Measurements from ENCODE around the gene CNR1.
"Not testable (repeated sequence)": the region's sequence is repeated elsewhere in the genome, so short reads cannot be mapped to it uniquely, and the experiment has no call there.

Gene CNR1

GRCh38 chr6:88165844-88166492 is at the start of gene CNR1:
Gene CNR1 (minus strand): TSS chr6:88166347. CDS start chr6:88145274, 21,073 bp downstream.
- Histone ChIP-seq H3K4me1 (ENCODE audit: control insufficient read depth, insufficient read depth, low read length) (peaks cover 10% of the 10 kb centered on the region), H3K9me3 (ENCODE audit: control insufficient read depth, low read length) (no peaks in the 10 kb centered on the region), H3K9ac (ENCODE audit: low read length) (no peak within 1 kb of the TSS), H3K27me3 (ENCODE audit: control insufficient read depth, insufficient read depth, low read length) (peaks cover 44% of the 10 kb centered on the region), H3K4me3 (ENCODE audit: low read length) (no peak within 1 kb of the TSS), H3K36me3 (ENCODE audit: control insufficient read depth, insufficient read depth, low read length) (no peaks in the 10 kb centered on the region)

GRCh38 chr6:88211446-88211845 is 45.3 kb upstream of the CNR1 start:
- no peaks in the 10 kb centered on the region for H3K9me3 ChIP-seq (ENCODE audit: control insufficient read depth, low read length)
- H3K36me3 ChIP-seq (ENCODE audit: control insufficient read depth, insufficient read depth, low read length): no peaks in the 10 kb centered on the region
- no peak overlapping the region for H3K9ac ChIP-seq (ENCODE audit: low read length)
- no peaks in the 10 kb centered on the region for H3K4me1 ChIP-seq (ENCODE audit: control insufficient read depth, insufficient read depth, low read length)
- H3K27me3 ChIP-seq (ENCODE audit: control insufficient read depth, insufficient read depth, low read length): no peaks in the 10 kb centered on the region
- H3K4me3 ChIP-seq (ENCODE audit: low read length): no peak overlapping the region

- no peaks in the 10 kb centered on the region for H3K36me3 ChIP-seq (ENCODE audit: control insufficient read depth, insufficient read depth, low read length)
- H3K4me1 ChIP-seq (ENCODE audit: control insufficient read depth, insufficient read depth, low read length): no peaks in the 10 kb centered on the region
- no peak overlapping the region for H3K9ac ChIP-seq (ENCODE audit: low read length)
- no peak overlapping the region for H3K4me3 ChIP-seq (ENCODE audit: low read length)
- H3K9me3 ChIP-seq (ENCODE audit: control insufficient read depth, low read length): no peaks in the 10 kb centered on the region
- no peaks in the 10 kb centered on the region for H3K27me3 ChIP-seq (ENCODE audit: control insufficient read depth, insufficient read depth, low read length)
These were observed 43.2 kb upstream of the CNR1 start for GRCh38 chr6:88209301-88209700.

GRCh38 chr6:88208726-88209125 is 42.6 kb upstream of the CNR1 start:
- no peak overlapping the region for H3K9ac ChIP-seq (ENCODE audit: low read length)
- H3K4me1 ChIP-seq (ENCODE audit: control insufficient read depth, insufficient read depth, low read length): no peaks in the 10 kb centered on the region
- H3K4me3 ChIP-seq (ENCODE audit: low read length): no peak overlapping the region
- no peaks in the 10 kb centered on the region for H3K36me3 ChIP-seq (ENCODE audit: control insufficient read depth, insufficient read depth, low read length)
- no peaks in the 10 kb centered on the region for H3K9me3 ChIP-seq (ENCODE audit: control insufficient read depth, low read length)
- no peaks in the 10 kb centered on the region for H3K27me3 ChIP-seq (ENCODE audit: control insufficient read depth, insufficient read depth, low read length)

GRCh38 chr6:88201734-88202133 is 35.6 kb upstream of the CNR1 start:
- not testable (repeated sequence) for H3K27me3 ChIP-seq (ENCODE audit: control insufficient read depth, insufficient read depth, low read length); H3K9ac ChIP-seq (ENCODE audit: low read length); H3K9me3 ChIP-seq (ENCODE audit: control insufficient read depth, low read length); H3K36me3 ChIP-seq (ENCODE audit: control insufficient read depth, insufficient read depth, low read length); H3K4me1 ChIP-seq (ENCODE audit: control insufficient read depth, insufficient read depth, low read length); H3K4me3 ChIP-seq (ENCODE audit: low read length)

- Histone ChIP-seq H3K9me3 (ENCODE audit: control insufficient read depth, low read length) (no peaks in the 10 kb centered on the region), H3K4me1 (ENCODE audit: control insufficient read depth, insufficient read depth, low read length) (no peaks in the 10 kb centered on the region), H3K36me3 (ENCODE audit: control insufficient read depth, insufficient read depth, low read length) (no peaks in the 10 kb centered on the region), H3K4me3 (ENCODE audit: low read length) (no peak overlapping the region), H3K27me3 (ENCODE audit: control insufficient read depth, insufficient read depth, low read length) (no peaks in the 10 kb centered on the region), H3K9ac (ENCODE audit: low read length) (no peak overlapping the region)
These were observed 18.8 kb upstream of the CNR1 start for GRCh38 chr6:88184921-88185320.

DNA sequence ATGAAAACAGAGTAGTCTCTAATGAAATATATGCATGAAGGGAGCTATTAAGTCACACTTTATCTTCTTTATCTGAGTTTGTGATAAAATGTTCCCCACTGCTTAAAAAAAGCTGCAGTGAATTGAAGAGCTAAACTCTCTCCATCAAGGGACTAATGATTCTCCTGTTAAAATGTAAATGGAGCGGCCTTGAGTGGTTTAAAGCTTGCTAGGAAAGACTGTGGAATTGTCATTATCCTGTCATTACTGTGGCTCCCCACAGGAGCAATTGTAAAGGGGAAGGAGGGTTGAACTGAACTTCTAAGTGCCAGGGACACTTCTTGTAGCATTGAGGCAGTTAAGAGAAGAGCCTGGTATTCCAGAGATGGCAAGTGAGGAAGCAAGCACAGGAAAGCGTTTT is 17.3 kb upstream of the CNR1 start:
- Histone ChIP-seq H3K9me3 (ENCODE audit: control insufficient read depth, low read length) (no peaks in the 10 kb centered on the region), H3K27me3 (ENCODE audit: control insufficient read depth, insufficient read depth, low read length) (no peaks in the 10 kb centered on the region), H3K9ac (ENCODE audit: low read length) (no peak overlapping the region), H3K4me1 (ENCODE audit: control insufficient read depth, insufficient read depth, low read length) (no peaks in the 10 kb centered on the region), H3K4me3 (ENCODE audit: low read length) (no peak overlapping the region), H3K36me3 (ENCODE audit: control insufficient read depth, insufficient read depth, low read length) (no peaks in the 10 kb centered on the region)

- no peaks in the 10 kb centered on the region for H3K27me3 ChIP-seq (ENCODE audit: control insufficient read depth, insufficient read depth, low read length)
- H3K36me3 ChIP-seq (ENCODE audit: control insufficient read depth, insufficient read depth, low read length): no peaks in the 10 kb centered on the region
- H3K9ac ChIP-seq (ENCODE audit: low read length): no peak overlapping the region
- no peaks in the 10 kb centered on the region for H3K9me3 ChIP-seq (ENCODE audit: control insufficient read depth, low read length)
- no peak overlapping the region for H3K4me3 ChIP-seq (ENCODE audit: low read length)
- no peaks in the 10 kb centered on the region for H3K4me1 ChIP-seq (ENCODE audit: control insufficient read depth, insufficient read depth, low read length)
These were observed 13.5 kb upstream of the CNR1 start for GRCh38 chr6:88179692-88180091.

DNA sequence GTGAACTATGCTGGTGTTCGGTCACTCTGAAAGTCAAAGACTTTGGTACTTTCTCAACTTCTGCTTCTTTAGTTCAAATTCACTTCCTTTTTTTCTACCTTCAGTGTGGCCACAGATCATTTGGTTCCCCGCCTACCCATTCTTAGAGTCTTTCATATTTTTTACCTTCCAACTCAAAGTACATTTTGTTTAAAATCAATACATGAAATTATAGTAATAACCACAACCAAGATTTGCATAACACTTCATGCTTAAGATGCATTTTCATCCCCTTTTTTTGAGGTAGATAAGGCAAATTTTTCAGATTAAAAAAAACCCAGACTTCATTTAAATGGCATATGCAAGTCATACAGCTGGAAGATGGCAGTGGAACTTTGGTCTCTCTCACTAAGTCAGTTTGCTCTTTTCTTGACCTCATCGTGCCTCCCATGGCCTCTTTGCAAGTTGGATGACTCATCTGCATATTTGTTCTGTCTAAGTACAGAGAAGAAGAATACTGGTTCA is 11.9 kb upstream of the CNR1 start:
- no peaks in the 10 kb centered on the region for H3K4me1 ChIP-seq (ENCODE audit: control insufficient read depth, insufficient read depth, low read length)

DNA sequence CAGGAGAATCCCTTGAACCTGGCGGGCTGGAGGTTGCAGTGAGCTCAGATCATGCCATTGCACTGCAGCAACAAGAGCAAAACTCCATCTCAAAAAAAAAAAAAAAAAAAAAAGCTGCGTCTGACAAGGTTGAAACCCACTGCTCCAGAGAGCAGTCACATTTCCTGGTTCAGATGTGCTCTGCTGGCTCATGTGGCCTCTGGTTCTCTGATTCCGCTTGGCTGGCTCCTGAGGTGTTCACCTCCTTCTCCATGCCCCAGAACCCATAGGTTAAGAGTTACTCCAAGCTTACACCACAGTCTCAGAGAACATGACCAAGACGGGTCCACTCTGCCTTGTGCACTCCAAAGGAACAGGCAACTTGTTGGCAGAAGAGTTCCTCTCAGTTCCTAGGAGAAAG is 8.8 kb upstream of the CNR1 start:
- no peaks in the 10 kb centered on the region for H3K4me1 ChIP-seq (ENCODE audit: control insufficient read depth, insufficient read depth, low read length)
- no peak overlapping the region for H3K4me3 ChIP-seq (ENCODE audit: low read length)
- H3K9ac ChIP-seq (ENCODE audit: low read length): no peak overlapping the region
- no peaks in the 10 kb centered on the region for H3K36me3 ChIP-seq (ENCODE audit: control insufficient read depth, insufficient read depth, low read length)
- H3K9me3 ChIP-seq (ENCODE audit: control insufficient read depth, low read length): no peaks in the 10 kb centered on the region
- no peaks in the 10 kb centered on the region for H3K27me3 ChIP-seq (ENCODE audit: control insufficient read depth, insufficient read depth, low read length)

More for the DNA sequence above, 11.9 kb upstream of the CNR1 start:
- H3K4me3 ChIP-seq (ENCODE audit: low read length): no peak overlapping the region
- no peaks in the 10 kb centered on the region for H3K36me3 ChIP-seq (ENCODE audit: control insufficient read depth, insufficient read depth, low read length)
- no peak overlapping the region for H3K9ac ChIP-seq (ENCODE audit: low read length)
- H3K27me3 ChIP-seq (ENCODE audit: control insufficient read depth, insufficient read depth, low read length): no peaks in the 10 kb centered on the region
- H3K9me3 ChIP-seq (ENCODE audit: control insufficient read depth, low read length): no peaks in the 10 kb centered on the region

- H3K36me3 ChIP-seq (ENCODE audit: control insufficient read depth, insufficient read depth, low read length): no peaks in the 10 kb centered on the region
- peaks cover 23% of the 10 kb centered on the region for H3K27me3 ChIP-seq (ENCODE audit: control insufficient read depth, insufficient read depth, low read length)
- no peak overlapping the region for H3K9ac ChIP-seq (ENCODE audit: low read length)
- no peaks in the 10 kb centered on the region for H3K9me3 ChIP-seq (ENCODE audit: control insufficient read depth, low read length)
- H3K4me3 ChIP-seq (ENCODE audit: low read length): no peak overlapping the region
- H3K4me1 ChIP-seq (ENCODE audit: control insufficient read depth, insufficient read depth, low read length): peaks cover 2% of the 10 kb centered on the region
These were observed 5.2 kb upstream of the CNR1 start for GRCh38 chr6:88171312-88171711.

GRCh38 chr6:88168362-88168761 is 2.2 kb upstream of the CNR1 start:
- no peak overlapping the region for H3K4me3 ChIP-seq (ENCODE audit: low read length)
- no peaks in the 10 kb centered on the region for H3K9me3 ChIP-seq (ENCODE audit: control insufficient read depth, low read length)
- peaks cover 44% of the 10 kb centered on the region for H3K27me3 ChIP-seq (ENCODE audit: control insufficient read depth, insufficient read depth, low read length)

More at GRCh38 chr6:88168362-88168761, 2.2 kb upstream of the CNR1 start:
- Histone ChIP-seq H3K4me1 (ENCODE audit: control insufficient read depth, insufficient read depth, low read length) (peaks cover 10% of the 10 kb centered on the region), H3K9ac (ENCODE audit: low read length) (no peak overlapping the region), H3K36me3 (ENCODE audit: control insufficient read depth, insufficient read depth, low read length) (no peaks in the 10 kb centered on the region)
